Measurements from ENCODE around the gene COG5.

COG5 gene

GRCh38 chr7:107258737-107259136 is 305.0 kb downstream of the COG5 start:
- H3K36me3 ChIP-seq (ENCODE audit: insufficient read depth, low read length): no peaks in the 10 kb centered on the region
- H3K4me2 ChIP-seq (ENCODE audit: low read depth, low read length, poor library complexity, severe bottlenecking): no peak overlapping the region
- H3K4me1 ChIP-seq (ENCODE audit: insufficient read depth, low read length, poor library complexity, severe bottlenecking): no peaks in the 10 kb centered on the region
- H3K9me2 ChIP-seq (replicated peaks; ENCODE audit: low read depth, low read length): no peaks in the 10 kb centered on the region
- no peak overlapping the region for H3K4me3 ChIP-seq (ENCODE audit: low read length, poor library complexity, severe bottlenecking)
- no peak overlapping the region for H3K9ac ChIP-seq (ENCODE audit: low read depth, low read length, poor library complexity, severe bottlenecking)
- no peaks in the 10 kb centered on the region for H3F3A ChIP-seq (ENCODE audit: low read depth)
- H3K9me3 ChIP-seq (ENCODE audit: insufficient read depth, low read depth, low read length): no peaks in the 10 kb centered on the region
- no peaks in the 10 kb centered on the region for H4K20me1 ChIP-seq (ENCODE audit: insufficient read depth, low read length, poor library complexity, severe bottlenecking)
- no peaks in the 10 kb centered on the region for H3K79me2 ChIP-seq (ENCODE audit: insufficient read depth, low read length)
- no peak overlapping the region for H2AFZ ChIP-seq (ENCODE audit: low read length)
- H3K27me3 ChIP-seq (ENCODE audit: insufficient read depth, low read length, poor library complexity, severe bottlenecking): no peaks in the 10 kb centered on the region
- TF ChIP-seq EZH2phosphoT487 (IDR thresholded peaks at IDR 0.05; ENCODE audit: borderline replicate concordance): no peak
- TF ChIP-seq, protein P1, sequence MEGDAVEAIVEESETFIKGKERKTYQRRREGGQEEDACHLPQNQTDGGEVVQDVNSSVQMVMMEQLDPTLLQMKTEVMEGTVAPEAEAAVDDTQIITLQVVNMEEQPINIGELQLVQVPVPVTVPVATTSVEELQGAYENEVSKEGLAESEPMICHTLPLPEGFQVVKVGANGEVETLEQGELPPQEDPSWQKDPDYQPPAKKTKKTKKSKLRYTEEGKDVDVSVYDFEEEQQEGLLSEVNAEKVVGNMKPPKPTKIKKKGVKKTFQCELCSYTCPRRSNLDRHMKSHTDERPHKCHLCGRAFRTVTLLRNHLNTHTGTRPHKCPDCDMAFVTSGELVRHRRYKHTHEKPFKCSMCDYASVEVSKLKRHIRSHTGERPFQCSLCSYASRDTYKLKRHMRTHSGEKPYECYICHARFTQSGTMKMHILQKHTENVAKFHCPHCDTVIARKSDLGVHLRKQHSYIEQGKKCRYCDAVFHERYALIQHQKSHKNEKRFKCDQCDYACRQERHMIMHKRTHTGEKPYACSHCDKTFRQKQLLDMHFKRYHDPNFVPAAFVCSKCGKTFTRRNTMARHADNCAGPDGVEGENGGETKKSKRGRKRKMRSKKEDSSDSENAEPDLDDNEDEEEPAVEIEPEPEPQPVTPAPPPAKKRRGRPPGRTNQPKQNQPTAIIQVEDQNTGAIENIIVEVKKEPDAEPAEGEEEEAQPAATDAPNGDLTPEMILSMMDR (conservative IDR thresholded peaks at IDR 0.05; ENCODE audit: low read length): no peak

- Histone ChIP-seq H3K9me2 (replicated peaks; ENCODE audit: low read depth, low read length) (no peaks in the 10 kb centered on the region), H3K79me2 (ENCODE audit: insufficient read depth, low read length) (no peaks in the 10 kb centered on the region), H3F3A (ENCODE audit: low read depth) (no peaks in the 10 kb centered on the region), H2AFZ (ENCODE audit: low read length) (no peak overlapping the region), H3K4me1 (ENCODE audit: insufficient read depth, low read length, poor library complexity, severe bottlenecking) (no peaks in the 10 kb centered on the region), H3K27me3 (ENCODE audit: insufficient read depth, low read length, poor library complexity, severe bottlenecking) (no peaks in the 10 kb centered on the region), H4K20me1 (ENCODE audit: insufficient read depth, low read length, poor library complexity, severe bottlenecking) (no peaks in the 10 kb centered on the region), H3K9ac (ENCODE audit: low read depth, low read length, poor library complexity, severe bottlenecking) (no peak overlapping the region), H3K4me2 (ENCODE audit: low read depth, low read length, poor library complexity, severe bottlenecking) (no peak overlapping the region), H3K36me3 (ENCODE audit: insufficient read depth, low read length) (no peaks in the 10 kb centered on the region), H3K9me3 (ENCODE audit: insufficient read depth, low read depth, low read length) (no peaks in the 10 kb centered on the region), H3K4me3 (ENCODE audit: low read length, poor library complexity, severe bottlenecking) (no peak overlapping the region)
- TF ChIP-seq, protein P1 (conservative IDR thresholded peaks at IDR 0.05; ENCODE audit: low read length): no peak
- TF ChIP-seq EZH2phosphoT487 (IDR thresholded peaks at IDR 0.05; ENCODE audit: borderline replicate concordance): no peak
Observed at GRCh38 chr7:107255602-107256001, 308.1 kb downstream of the COG5 start.

GRCh38 chr7:107254398-107254985 is 309.2 kb downstream of the COG5 start:
- Histone ChIP-seq H3K9me2 (replicated peaks; ENCODE audit: low read depth, low read length) (no peaks in the 10 kb centered on the region), H4K20me1 (ENCODE audit: insufficient read depth, low read length, poor library complexity, severe bottlenecking) (no peaks in the 10 kb centered on the region), H3K79me2 (ENCODE audit: insufficient read depth, low read length) (no peaks in the 10 kb centered on the region), H3K9me3 (ENCODE audit: insufficient read depth, low read depth, low read length) (no peaks in the 10 kb centered on the region), H3K36me3 (ENCODE audit: insufficient read depth, low read length) (no peaks in the 10 kb centered on the region), H3F3A (ENCODE audit: low read depth) (no peaks in the 10 kb centered on the region), H2AFZ (ENCODE audit: low read length) (no peak overlapping the region), H3K4me3 (ENCODE audit: low read length, poor library complexity, severe bottlenecking) (no peak overlapping the region), H3K9ac (ENCODE audit: low read depth, low read length, poor library complexity, severe bottlenecking) (no peak overlapping the region), H3K27me3 (ENCODE audit: insufficient read depth, low read length, poor library complexity, severe bottlenecking) (no peaks in the 10 kb centered on the region), H3K4me1 (ENCODE audit: insufficient read depth, low read length, poor library complexity, severe bottlenecking) (no peaks in the 10 kb centered on the region), H3K4me2 (ENCODE audit: low read depth, low read length, poor library complexity, severe bottlenecking) (no peak overlapping the region)
- TF ChIP-seq, protein P1 (conservative IDR thresholded peaks at IDR 0.05; ENCODE audit: low read length): no peak
- no peak for TF ChIP-seq EZH2phosphoT487 (IDR thresholded peaks at IDR 0.05; ENCODE audit: borderline replicate concordance)

All from Loucy (cell line).